NB4 (cell line): ENCODE measurements around the gene COX18.

Experiments
- DNase-seq: peaks from one replicate; pipeline ENCODE4 v3.0.0; 2010; ENCODE audit warnings: low read depth
- H3K4me3 ChIP-seq: one replicate; pipeline ENCODE4 v1.5.1; 2011; ENCODE audit warnings: mild to moderate bottlenecking, low read depth, low read length, moderate library complexity
- MYC ChIP-seq: IDR thresholded peaks from 2 replicates; pipeline ENCODE4 v1.6.1; 2011; ENCODE audit warnings: low read depth, low read length
- POLR2A ChIP-seq: IDR thresholded peaks from 2 replicates; pipeline ENCODE4 v1.6.1; 2011; ENCODE audit warnings: mild to moderate bottlenecking; ENCODE audit not compliant: insufficient read length; ENCODE audit errors: extremely low read depth
- TF ChIP-seq, protein P1 (sequence below): IDR thresholded peaks from 2 replicates; pipeline ENCODE4 v1.6.1; 2011; ENCODE audit warnings: low read depth, low read length
- TF ChIP-seq, protein P2 (sequence below): IDR thresholded peaks from one replicate; pipeline ENCODE4 v1.5.1; 2012; ENCODE audit warnings: low read depth, low read length

COX18 gene

DNA sequence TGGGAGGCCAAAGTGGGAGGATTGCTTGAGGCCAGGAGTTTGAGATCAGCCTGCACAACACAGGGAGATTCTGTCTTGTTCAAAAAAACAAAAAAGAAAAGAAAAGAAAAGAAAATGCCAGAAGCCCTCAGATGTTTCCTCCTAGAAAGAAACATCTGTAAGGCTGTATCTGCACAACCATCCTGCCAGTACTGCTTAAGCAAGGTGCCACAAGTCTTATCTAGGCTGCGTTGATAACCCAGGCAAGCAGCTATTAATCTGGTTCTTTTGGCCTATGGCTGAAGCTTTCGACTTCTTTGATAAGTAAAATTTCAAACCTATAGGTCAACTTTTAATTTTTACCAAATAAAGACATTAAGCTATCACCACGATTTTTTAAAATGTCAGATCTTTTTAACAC lies 3.1 kb downstream of the COX18 start:
- H3K4me3 ChIP-seq, result no peak overlapping the region
- TF ChIP-seq, protein P1, sequence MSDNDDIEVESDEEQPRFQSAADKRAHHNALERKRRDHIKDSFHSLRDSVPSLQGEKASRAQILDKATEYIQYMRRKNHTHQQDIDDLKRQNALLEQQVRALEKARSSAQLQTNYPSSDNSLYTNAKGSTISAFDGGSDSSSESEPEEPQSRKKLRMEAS, result no peak
- TF ChIP-seq MYC (no peak), POLR2A (no peak)
- TF ChIP-seq, protein P2, sequence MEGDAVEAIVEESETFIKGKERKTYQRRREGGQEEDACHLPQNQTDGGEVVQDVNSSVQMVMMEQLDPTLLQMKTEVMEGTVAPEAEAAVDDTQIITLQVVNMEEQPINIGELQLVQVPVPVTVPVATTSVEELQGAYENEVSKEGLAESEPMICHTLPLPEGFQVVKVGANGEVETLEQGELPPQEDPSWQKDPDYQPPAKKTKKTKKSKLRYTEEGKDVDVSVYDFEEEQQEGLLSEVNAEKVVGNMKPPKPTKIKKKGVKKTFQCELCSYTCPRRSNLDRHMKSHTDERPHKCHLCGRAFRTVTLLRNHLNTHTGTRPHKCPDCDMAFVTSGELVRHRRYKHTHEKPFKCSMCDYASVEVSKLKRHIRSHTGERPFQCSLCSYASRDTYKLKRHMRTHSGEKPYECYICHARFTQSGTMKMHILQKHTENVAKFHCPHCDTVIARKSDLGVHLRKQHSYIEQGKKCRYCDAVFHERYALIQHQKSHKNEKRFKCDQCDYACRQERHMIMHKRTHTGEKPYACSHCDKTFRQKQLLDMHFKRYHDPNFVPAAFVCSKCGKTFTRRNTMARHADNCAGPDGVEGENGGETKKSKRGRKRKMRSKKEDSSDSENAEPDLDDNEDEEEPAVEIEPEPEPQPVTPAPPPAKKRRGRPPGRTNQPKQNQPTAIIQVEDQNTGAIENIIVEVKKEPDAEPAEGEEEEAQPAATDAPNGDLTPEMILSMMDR, result no peak
- no peak for DNase-seq

DNA sequence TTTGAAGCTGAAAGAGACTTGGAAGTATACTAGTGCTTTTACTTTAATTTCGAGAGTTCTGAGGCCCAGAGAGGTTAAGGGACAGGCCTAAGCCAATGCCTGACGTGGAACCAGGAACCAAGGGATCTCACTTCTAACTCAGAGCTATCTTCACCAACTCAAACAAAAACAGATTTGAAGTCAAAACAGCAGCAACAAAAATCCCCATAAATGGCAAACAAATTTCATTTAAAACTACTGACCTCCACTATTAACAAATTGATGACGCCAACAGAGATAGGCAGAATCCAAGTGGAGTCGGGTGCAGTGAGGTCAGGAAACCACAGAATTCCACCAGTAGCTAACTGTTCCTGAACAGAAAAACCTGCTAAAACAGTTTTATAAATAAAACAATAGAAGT lies 5.0 kb downstream of the COX18 start:
- no peak for DNase-seq
- no peak overlapping the region for H3K4me3 ChIP-seq
- TF ChIP-seq, protein P2, result no peak
- TF ChIP-seq POLR2A (no peak), MYC (no peak)
- TF ChIP-seq, protein P1, result no peak

DNA sequence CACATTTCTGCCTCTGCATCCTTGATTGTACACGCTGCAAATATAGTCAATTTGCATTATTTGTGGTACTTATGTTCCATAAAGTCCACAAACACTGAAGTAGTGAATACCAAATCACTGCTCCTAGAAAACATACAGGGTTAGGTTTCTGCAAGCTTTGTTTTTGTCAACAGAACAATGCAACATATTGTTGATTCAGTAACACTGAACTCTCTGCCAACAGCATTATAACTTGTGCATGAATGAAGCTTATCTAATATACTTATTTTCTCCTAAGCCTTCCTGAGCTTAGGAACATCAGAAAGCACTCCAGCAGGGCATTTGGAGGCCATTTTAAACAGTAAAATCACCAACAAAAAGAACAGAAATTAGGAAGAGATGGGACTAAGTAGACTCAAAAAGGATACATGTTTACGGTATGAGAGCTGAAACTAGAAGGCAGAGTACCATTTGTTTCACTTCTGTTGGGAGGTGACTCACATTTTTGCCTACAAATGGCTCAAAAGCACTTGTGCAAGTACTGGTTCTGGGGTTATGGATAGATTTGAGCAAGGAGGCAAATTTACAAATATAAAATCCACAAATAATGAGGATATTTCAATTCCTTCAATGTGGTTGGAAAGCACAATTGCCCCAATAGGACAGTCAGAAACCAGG lies 14.1 kb downstream of the COX18 start:
- TF ChIP-seq, protein P1, result no peak
- TF ChIP-seq POLR2A (no peak), MYC (no peak)
- TF ChIP-seq, protein P2, result no peak
- no peak for DNase-seq
- no peak overlapping the region for H3K4me3 ChIP-seq

DNA sequence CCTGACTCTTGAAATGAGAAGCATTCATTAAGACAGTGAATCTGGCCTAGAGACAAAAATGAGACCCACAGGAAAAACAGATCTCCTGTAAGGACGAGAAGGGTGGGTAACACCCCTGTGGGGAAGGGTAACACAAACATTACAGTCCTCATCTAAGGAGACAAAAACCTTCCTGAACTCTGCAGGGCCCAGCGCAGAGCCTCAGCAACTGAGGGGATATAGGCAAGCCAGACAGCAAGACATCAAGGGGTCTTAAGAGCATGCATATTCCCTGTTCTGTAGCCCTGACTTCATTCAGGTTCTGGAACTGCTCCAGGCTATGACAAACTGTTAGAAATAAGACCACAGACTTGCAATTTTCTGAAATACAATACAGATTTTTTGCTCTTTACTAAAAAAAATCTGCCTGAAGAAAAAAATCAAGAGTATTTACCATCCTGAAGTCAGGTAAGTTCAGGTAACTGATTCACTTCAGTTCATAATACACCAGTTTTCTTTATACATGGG lies 15.5 kb downstream of the COX18 start:
- no peak for DNase-seq
- TF ChIP-seq, protein P2, result no peak
- TF ChIP-seq, protein P1, result no peak
- TF ChIP-seq MYC, result no peak
- TF ChIP-seq POLR2A, result no peak
- no peak overlapping the region for H3K4me3 ChIP-seq

DNA sequence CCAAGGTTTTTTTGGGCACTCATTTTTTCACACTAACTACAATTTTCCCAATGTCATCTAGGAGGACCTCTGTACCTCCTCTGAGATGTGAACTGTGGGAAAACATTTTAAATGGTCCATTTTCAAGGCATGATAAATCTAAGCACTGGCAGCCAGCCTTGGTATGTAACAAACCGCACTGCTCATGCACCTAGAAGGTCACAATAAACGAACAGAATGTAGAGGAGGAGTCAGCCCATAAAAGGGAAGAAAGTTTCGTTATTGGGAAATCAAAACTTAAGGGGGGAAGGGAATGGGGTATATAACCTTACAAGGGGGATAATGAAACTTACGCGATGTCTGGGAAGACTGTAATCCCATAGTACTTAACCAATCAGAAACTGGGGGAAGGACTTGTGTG lies 16.4 kb downstream of the COX18 start:
- DNase-seq, result no peak
- H3K4me3 ChIP-seq, result no peak overlapping the region
- TF ChIP-seq, protein P2, result no peak
- no peak for TF ChIP-seq MYC
- TF ChIP-seq POLR2A, result no peak
- TF ChIP-seq, protein P1, result no peak
